A549 (cell line): Measurements from ENCODE around the gene RPN1. TPM values are rescaled to one million over a fixed set of nuclear protein-coding genes. Genes with fewer than 3 reads are reported as not detected.

Experiments used
- HOXB13 ChIP-seq: fragments of 250-450 bp; sonication (Bioruptor Pico); IDR thresholded peaks from 2 replicates; pipeline ENCODE4 v1.5.0; 2020; ENCODE audit warnings: low read depth, mild to moderate bottlenecking, moderate library complexity
- polyA plus RNA-seq, 4 experiments: library from polyadenylated mRNA; depleted of rRNA in 3 of 4; stranded (reverse); fragments of >200 nt; fragmentation: RNase III in 1 of 4; extraction: RNeasy Plus Mini Kit Qiagen cat#74134 plus additional on column Dnase treatment in 1 of 4; gene quantifications; 2 replicates in 3 of 4; 3 replicates in 1 of 4; pipeline ENCODE4 v1.2.3, GENCODE V29; 2011 to 2017

The RPN1 gene
- polyA plus RNA-seq, 2 of the 4 experiments (the other 2 are of a cell fraction) = 145 to 279 TPM

- TF ChIP-seq HOXB13 = no peak
- TF ChIP-seq, all 56 proteins: peak for 0
Observed at GRCh38 chr3:128572013-128572412, 78.6 kb downstream of the RPN1 start (continued).

Other genes starting within 250 kb of the RPN1 start
- not detected in 2 replicates for gene DNAJB8, start 183.9 kb downstream of the RPN1 start, polyA plus RNA-seq (2011; rRNA removed)
- not detected in 3 replicates for gene DNAJB8, start 183.9 kb downstream of the RPN1 start, polyA plus RNA-seq (2017; fragmentation: RNase III; extraction: RNeasy Plus Mini Kit Qiagen cat#74134 plus additional on column Dnase treatment)
- 0.68 and 1.2 TPM in 2 replicates for gene GATA2, start 157.6 kb downstream of the RPN1 start, polyA plus RNA-seq (2011; rRNA removed)
- gene GATA2, start 157.6 kb downstream of the RPN1 start, polyA plus RNA-seq (2017; fragmentation: RNase III; extraction: RNeasy Plus Mini Kit Qiagen cat#74134 plus additional on column Dnase treatment) = 3.9 to 4.9 TPM (median 4.5 TPM) in 3 replicates
- 160 and 191 TPM in 2 replicates for gene RAB7A, start 75.4 kb upstream of the RPN1 start, polyA plus RNA-seq (2011; rRNA removed)
- 124 to 137 TPM (median 126 TPM) in 3 replicates for gene RAB7A, start 75.4 kb upstream of the RPN1 start, polyA plus RNA-seq (2017; fragmentation: RNase III; extraction: RNeasy Plus Mini Kit Qiagen cat#74134 plus additional on column Dnase treatment)
- 24.1 and 26.1 TPM in 2 replicates for gene ACAD9, start 228.8 kb upstream of the RPN1 start, polyA plus RNA-seq (2011; rRNA removed)
- 28.3 to 29.2 TPM (median 28.7 TPM) in 3 replicates for gene ACAD9, start 228.8 kb upstream of the RPN1 start, polyA plus RNA-seq (2017; fragmentation: RNase III; extraction: RNeasy Plus Mini Kit Qiagen cat#74134 plus additional on column Dnase treatment)